ENCODE data around the gene MAGI1.

The MAGI1 gene

GRCh38 chr3:65362688-65363087, 676.0 kb downstream of the MAGI1 start:
- no peak for DNase-seq

DNA sequence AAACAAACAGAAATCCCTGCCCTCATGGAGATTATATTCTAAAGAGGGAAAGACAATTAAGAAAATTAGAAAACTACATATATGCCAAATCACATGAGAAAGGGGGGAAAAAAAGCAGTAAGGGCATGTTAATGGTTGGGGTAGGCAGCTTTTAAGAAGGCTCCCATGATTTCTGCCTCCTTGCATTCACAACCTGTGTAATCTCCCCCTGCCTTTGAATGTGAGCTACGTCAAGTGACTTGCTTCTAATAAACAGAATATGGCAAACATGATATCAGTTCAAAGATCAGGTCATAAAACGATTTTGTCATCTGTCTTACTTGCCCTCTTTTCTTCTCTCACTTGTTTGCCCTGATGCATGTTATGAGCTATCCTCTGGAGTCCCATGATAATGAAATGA, 677.3 kb downstream of the MAGI1 start:
- no peak for DNase-seq

GRCh38 chr3:65356331-65357248, 682.1 kb downstream of the MAGI1 start:
- no peak for DNase-seq

DNA sequence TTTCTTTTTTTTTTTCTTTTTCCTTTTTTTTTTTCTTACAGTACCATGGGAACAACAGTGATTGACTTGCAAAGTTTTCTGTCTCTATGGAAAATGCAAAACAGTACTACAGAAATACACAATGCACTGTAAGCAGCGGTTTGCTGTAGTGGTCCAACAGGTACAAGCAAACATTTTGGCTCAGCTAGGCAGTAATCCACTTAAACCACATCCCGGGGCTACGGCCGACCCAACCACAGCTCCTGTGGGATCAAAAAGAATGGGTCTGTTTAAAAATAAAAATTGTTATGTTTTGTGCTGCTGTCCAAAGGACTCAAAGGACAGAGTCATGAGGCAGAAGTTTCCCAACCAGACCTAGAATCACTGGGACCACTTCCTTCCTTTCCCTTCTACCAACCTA, 683.8 kb downstream of the MAGI1 start:
- DNase-seq: no peak

- no peak for DNase-seq
Observed at GRCh38 chr3:65352951-65353350, 685.8 kb downstream of the MAGI1 start.

GRCh38 chr3:65351753-65352152, 687.0 kb downstream of the MAGI1 start:
- no peak for DNase-seq

DNA sequence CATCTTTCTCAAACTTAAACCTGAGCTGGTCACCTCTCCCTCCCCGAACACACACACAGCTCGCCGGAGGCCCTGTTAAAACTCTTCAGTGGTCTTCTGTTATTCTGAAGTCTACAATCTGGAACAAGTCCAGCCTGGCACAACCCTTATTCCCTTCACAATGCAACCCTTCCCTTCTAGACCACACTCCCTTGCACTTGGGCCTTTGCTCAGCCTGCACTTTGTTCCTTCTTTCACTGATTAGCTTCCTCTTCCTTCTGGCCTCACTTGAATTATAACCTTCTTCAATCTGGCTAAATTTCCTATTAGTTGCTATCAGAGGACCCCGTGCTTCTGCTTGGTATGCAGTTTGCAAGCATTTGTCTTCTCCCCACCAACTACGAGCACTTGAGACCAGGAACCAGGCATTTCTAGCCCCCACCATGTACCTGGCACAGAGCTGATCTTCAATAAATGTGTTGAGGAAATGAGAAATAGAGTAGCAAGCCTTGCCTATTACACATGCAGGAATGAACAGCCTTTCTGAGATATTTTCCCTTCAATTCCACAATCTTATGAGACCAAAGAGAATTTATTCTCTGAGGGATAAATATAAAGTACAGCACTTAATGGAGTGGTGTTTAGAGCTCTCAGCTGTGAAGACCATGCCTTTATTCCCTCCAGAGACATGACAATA, 687.8 kb downstream of the MAGI1 start:
- DNase-seq: no peak

GRCh38 chr3:65348398-65348995, 690.2 kb downstream of the MAGI1 start:
- no peak for DNase-seq

- no peak for DNase-seq
Observed at GRCh38 chr3:65347166-65347565, 691.6 kb downstream of the MAGI1 start.

GRCh38 chr3:65344846-65345245, 693.9 kb downstream of the MAGI1 start:
- DNase-seq: no peak

GRCh38 chr3:65344444-65344843, 694.3 kb downstream of the MAGI1 start:
- no peak for DNase-seq

DNA sequence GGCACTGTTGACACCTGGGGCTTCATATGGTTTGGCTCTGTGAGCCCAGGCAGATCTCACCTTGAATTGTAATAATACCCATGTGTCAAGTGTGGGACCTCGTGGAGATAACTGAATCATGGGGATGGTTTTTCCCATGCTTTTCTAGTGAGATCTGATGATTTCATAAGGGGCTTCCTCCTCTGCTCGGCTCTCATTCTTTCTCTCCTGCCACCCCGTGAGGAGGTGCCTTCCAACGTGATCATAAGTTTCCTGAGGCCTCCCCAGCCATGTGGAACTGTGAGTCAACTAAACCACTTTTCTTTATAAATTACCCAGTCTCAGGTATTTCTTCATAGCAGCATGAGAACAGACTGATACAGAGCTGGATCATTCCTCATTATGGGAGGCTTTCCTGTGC, 695.0 kb downstream of the MAGI1 start:
- no peak for DNase-seq

- no peak for DNase-seq
Observed at GRCh38 chr3:65343026-65343425, 695.7 kb downstream of the MAGI1 start.

DNA sequence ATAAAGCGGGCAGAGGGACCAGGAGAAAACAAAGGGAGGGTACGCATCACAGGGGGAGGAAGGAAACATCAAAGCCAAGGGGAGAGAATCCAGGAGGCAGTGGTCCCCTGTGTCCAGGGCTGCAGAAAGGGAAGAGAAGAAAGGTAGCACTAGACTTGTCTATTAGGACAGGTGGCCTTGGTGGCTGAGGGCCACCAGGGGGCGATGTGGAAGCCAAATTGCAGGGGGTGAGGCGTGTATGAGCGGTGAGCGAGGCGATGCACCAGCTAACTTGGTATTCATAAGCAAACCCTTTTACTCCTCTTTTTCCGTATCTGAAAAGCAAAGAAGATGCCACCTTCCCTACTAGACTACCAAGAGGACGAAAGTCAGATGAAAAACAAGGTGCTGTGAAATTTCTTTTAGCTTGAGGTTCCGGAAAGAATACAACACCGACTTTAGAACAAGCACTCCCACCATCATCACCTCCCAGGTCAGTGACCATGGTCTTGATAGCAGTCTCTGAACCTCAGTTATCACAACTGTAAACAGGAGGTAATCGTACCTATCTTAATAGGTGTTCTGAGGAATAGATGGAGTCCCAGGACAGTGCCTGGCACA, 696.5 kb downstream of the MAGI1 start:
- DNase-seq: no peak

DNA sequence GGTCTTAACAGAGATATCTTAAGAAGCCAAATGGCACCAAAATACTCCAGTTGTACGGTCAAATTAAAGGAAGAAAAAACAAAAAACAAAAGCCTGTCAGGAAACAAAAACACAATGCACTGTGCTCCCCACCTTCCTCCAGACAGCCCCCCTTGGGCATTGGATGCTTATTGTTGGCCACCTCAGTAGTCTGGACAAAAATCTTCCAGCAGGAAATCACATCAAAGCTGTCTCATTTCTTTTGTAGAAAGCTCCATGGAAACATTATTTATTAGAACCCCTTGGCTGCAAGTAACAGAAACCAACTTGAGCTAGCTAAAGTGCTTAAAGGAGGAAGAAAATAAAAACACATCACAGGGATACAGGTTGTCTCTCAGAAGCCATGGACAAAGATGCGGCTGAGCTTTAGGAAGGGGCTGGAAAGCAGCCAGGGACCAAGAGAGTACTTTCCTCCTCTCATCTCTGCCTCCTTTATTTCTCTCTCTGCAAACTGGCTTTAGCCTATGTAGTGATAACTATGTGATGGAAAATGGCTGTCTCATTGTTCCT, 699.5 kb downstream of the MAGI1 start:
- DNase-seq: no peak

DNA sequence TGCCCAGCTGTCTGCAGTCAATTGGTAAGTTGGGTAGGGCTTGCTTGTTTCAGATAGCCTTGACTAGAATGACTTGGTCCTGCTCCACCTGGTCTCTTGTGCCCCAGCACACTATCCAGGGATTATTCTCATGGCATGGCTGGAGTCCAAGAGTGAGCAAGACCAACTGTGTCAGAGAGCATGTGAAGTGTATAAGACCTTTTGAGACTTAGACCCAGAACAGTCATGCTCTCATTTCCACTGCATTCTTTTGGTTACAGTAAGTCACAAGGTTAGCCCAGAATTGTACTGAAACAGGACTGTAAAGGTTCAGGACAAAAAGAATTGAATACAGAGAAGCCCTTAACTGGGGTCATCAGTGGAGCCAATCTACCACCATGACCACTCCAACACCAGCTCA, 700.1 kb downstream of the MAGI1 start:
- no peak for DNase-seq

DNA sequence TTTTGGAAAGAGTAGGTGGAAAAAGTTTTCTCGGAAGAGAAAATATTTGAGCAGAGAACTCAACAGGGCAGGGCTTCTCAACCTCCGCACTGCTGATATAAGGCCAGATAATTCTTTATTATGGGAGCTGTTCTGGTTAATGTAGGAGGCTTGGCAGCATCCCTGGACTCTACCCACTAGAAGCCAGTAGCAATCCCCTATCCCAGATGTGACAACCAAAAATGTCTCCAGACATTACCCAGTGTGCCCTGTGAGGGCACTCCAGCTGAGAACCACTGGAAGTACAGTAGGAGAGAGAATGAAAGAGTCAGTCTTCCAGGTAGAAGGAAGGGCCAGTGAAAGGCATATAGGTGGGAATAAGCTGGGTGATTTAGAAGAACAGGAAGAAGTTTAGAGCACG, 703.1 kb downstream of the MAGI1 start:
- no peak for DNase-seq

- no peak for DNase-seq
Observed at GRCh38 chr3:65334045-65334665, 704.6 kb downstream of the MAGI1 start.

DNA sequence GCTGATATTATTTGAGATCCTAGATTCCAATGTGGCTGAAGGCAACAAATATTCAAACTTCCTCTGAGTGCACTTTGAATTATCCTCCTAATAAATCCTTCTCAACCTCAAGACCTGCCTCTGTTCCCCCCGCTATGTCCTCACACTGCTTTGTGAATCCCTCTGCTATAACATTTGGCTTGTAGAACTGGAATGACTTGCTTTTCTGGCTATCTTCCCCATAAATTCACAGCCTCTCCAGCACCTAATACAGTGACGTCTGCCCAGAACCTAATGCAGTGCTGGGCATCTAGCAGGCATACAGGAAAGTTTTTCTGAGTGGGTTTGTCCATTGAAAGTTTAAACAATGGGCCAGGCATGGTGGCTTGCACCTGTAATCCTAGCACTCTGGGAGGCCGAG, 707.0 kb downstream of the MAGI1 start:
- DNase-seq: no peak

- no peak for DNase-seq
Observed at GRCh38 chr3:65330072-65330471, 708.6 kb downstream of the MAGI1 start.

DNA sequence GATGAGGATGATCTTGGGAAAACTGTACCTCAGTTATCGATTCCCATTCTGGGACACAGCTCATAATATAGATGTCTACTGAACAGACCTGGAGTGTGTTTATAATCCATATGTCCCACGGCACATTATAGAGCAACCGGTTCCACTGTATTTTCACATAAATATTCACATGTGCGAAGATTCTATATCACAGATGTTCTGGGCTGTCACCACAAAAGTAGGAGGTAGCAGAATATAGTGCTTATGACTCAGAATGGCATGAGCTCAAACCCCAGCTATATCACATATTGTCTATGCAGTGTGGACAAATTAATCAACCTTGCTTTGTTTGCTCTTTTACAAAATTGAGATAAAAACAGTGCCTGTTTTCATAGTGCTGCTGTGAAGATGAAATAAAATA, 710.6 kb downstream of the MAGI1 start:
- no peak for DNase-seq

GRCh38 chr3:65326574-65326973, 712.1 kb downstream of the MAGI1 start:
- DNase-seq: no peak

DNA sequence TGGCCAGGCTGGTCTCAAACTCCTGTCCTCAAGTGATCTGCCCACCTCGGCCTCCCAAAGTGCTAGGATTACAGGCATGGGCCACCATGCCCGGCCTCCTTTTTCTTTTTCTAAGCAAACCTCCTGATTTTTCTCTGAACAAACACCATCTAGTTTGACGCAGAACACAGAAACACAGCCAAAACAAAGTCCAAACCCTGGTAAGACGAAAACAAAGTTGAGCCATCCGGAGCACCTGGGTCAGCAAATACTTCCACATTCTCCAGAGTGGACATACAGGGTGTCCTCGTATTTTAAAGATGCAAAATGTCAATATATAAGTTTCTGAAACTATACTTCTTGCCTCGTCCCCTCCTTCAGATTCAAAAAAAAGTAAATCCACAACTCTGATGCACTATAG, 715.8 kb downstream of the MAGI1 start:
- DNase-seq: no peak

Measured in NCI-H187 treated with DMSO at 0.1 percent for 48 hours (cell line).